Activated CD4-positive, alpha-beta memory T cell treated with anti-CD3 and anti-CD28 coated beads for 36 hours (primary cell): Measurements from ENCODE around the gene SH3BP5L. TPM values are rescaled to one million over a fixed set of nuclear protein-coding genes. Genes with fewer than 3 reads are reported as not detected.

Experiments used
- CTCF ChIA-PET: fragments of 350-600 bp; sonication (Branson Sonifier 250); formaldehyde crosslinking; loops from one replicate; lab custom pipeline; 2021; ENCODE audit warnings: antibody characterized with exemption, inconsistent platforms; lab: Charles Lee
- POLR2A ChIA-PET: fragments of 350-600 bp; sonication (Branson Sonifier 250); formaldehyde crosslinking; loops from one replicate; lab custom pipeline; 2021; ENCODE audit warnings: antibody characterized with exemption; lab: Charles Lee
- DNase-seq: peaks from one replicate; pipeline ENCODE4 v3.0.0-alpha.2; 2020
- H3K27ac Mint-ChIP-seq: one replicate; pipeline ENCODE4 v1.8.0; 2021; ENCODE audit warnings: mixed read lengths
- H3K27me3 Mint-ChIP-seq: one replicate; pipeline ENCODE4 v1.8.0; 2021; ENCODE audit warnings: mixed read lengths
- H3K36me3 Mint-ChIP-seq: one replicate; pipeline ENCODE4 v1.8.0; 2021; ENCODE audit warnings: mixed read lengths
- H3K4me1 Mint-ChIP-seq: one replicate; pipeline ENCODE4 v1.8.0; 2021; ENCODE audit warnings: low read depth, mixed read lengths
- H3K4me3 Mint-ChIP-seq: one replicate; pipeline ENCODE4 v1.8.0; 2021; ENCODE audit warnings: mild to moderate bottlenecking, mixed read lengths
- H3K9me3 Mint-ChIP-seq: one replicate; pipeline ENCODE4 v1.8.0; 2021; ENCODE audit warnings: mixed read lengths
- intact Hi-C: fragments of 100-400 bp; cut with micrococcal nuclease; formaldehyde crosslinking; loops from one replicate; pipeline ENCODE4 v1.15.1; 2023
- total RNA-seq, 2 experiments: library from RNA; stranded (reverse); gene quantifications; one replicate each; pipeline ENCODE4 v1.2.3, GENCODE V29; 2021

The SH3BP5L gene
- 10 to 100 TPM; 19.7 to 19.9 TPM for total RNA-seq

GRCh38 chr1:248825909-248826760, at the start of gene SH3BP5L:
SH3BP5L (minus strand) TSS chr1:248825915; CDS start chr1:248824935, 980 bp downstream.
- ChIA-PET POLR2A (interaction anchor here (0.9 to 5.1 kb wide), 5 partner anchors 12 to 80 kb away, joined by 3 to 67 read pairs (median 13); partner anchors contain the start of genes PGBD2, ZNF672 and ZNF692), CTCF (interaction anchor here (0.7 to 3.7 kb wide), 12 partner anchors 9 to 100 kb away, joined by 3 to 28 read pairs (median 5); partner anchors contain the start of genes PGBD2, ZNF672 and ZNF692)
- Mint-ChIP-seq H3K4me1 (peaks cover 52% of the 10 kb centered on the region), H3K27me3 (no peaks in the 10 kb centered on the region), H3K9me3 (no peaks in the 10 kb centered on the region), H3K4me3 (peak within 1 kb of the TSS; percentile 84), H3K27ac (peak within 1 kb of the TSS; percentile 97), H3K36me3 (peaks cover 5% of the 10 kb centered on the region)
- intact Hi-C loops = loop anchor here (1.0 kb wide), 4 partner anchors 12 to 80 kb away; partner anchors contain the start of genes PGBD2, ZNF672 and ZNF692
- peak; percentile 94 for DNase-seq

- ChIA-PET POLR2A (interaction anchor here (1.5 to 2.4 kb wide), 4 partner anchors 11 to 48 kb away, joined by 10 to 17 read pairs (median 12); partner anchors contain the start of genes SH3BP5L, ZNF672 and ZNF692), CTCF (interaction anchor here (0.8 to 2.4 kb wide), 3 partner anchors 15 to 48 kb away, joined by 3 to 22 read pairs (median 8); partner anchors contain the start of genes PGBD2, SH3BP5L and ZNF692)
- peak; percentile 89 for DNase-seq
- Mint-ChIP-seq H3K27me3 (peaks cover 8% of the 10 kb centered on the region), H3K27ac (peak overlapping the region; percentile 92), H3K4me3 (peak overlapping the region; percentile 91), H3K9me3 (peaks cover 3% of the 10 kb centered on the region), H3K36me3 (peaks cover 10% of the 10 kb centered on the region), H3K4me1 (peaks cover 24% of the 10 kb centered on the region)
- intact Hi-C loops = loop anchor here (1.0 kb wide), 5 partner anchors 11 to 48 kb away; partner anchors contain the start of genes PGBD2, ZNF672 and ZNF692
These were observed 48.3 kb upstream of the SH3BP5L start for GRCh38 chr1:248873993-248874533.

GRCh38 chr1:248873409-248873992, 47.8 kb upstream of the SH3BP5L start:
- Mint-ChIP-seq H3K27me3 (peaks cover 8% of the 10 kb centered on the region), H3K9me3 (peaks cover 3% of the 10 kb centered on the region), H3K27ac (peak overlapping the region; percentile 92), H3K36me3 (peaks cover 10% of the 10 kb centered on the region), H3K4me1 (peaks cover 24% of the 10 kb centered on the region), H3K4me3 (peak overlapping the region; percentile 91)
- POLR2A ChIA-PET = interaction anchor here (1.5 to 2.4 kb wide), 4 partner anchors 10 to 48 kb away, joined by 10 to 17 read pairs (median 12); partner anchors contain the start of genes SH3BP5L, ZNF672 and ZNF692
- intact Hi-C loops = loop anchor here (1.0 kb wide), 4 partner anchors 10 to 35 kb away; partner anchors contain the start of genes PGBD2, ZNF672 and ZNF692
- CTCF ChIA-PET = interaction anchor here (0.8 to 2.4 kb wide), 8 partner anchors 9 to 67 kb away, joined by 3 to 22 read pairs (median 3); partner anchors contain the start of genes SH3BP5L and ZNF692
- peak; percentile 98 for DNase-seq

- H3K36me3 Mint-ChIP-seq = peaks cover 10% of the 10 kb centered on the region
These were observed 47.2 kb upstream of the SH3BP5L start for GRCh38 chr1:248872752-248873408.

GRCh38 chr1:248871837-248872401, 46.2 kb upstream of the SH3BP5L start:
- CTCF ChIA-PET = interaction anchor here (1.2 kb wide), 1 partner anchor 48 kb away, joined by 3 read pairs; no protein-coding TSS in a partner anchor
- DNase-seq = no peak
- Mint-ChIP-seq H3K27me3 (peaks cover 8% of the 10 kb centered on the region), H3K9me3 (peaks cover 3% of the 10 kb centered on the region), H3K36me3 (peaks cover 10% of the 10 kb centered on the region), H3K27ac (no peak overlapping the region), H3K4me1 (peaks cover 24% of the 10 kb centered on the region), H3K4me3 (no peak overlapping the region)
- POLR2A ChIA-PET = no interaction called here
- intact Hi-C loops = no loop called here

More at GRCh38 chr1:248872752-248873408, 47.2 kb upstream of the SH3BP5L start:
- H3K9me3 Mint-ChIP-seq = peaks cover 3% of the 10 kb centered on the region
- POLR2A ChIA-PET = interaction anchor here (1.5 to 2.4 kb wide), 4 partner anchors 10 to 47 kb away, joined by 10 to 17 read pairs (median 12); partner anchors contain the start of genes SH3BP5L, ZNF672 and ZNF692
- H3K27me3 Mint-ChIP-seq = peaks cover 8% of the 10 kb centered on the region
- H3K27ac Mint-ChIP-seq = peak overlapping the region; percentile 92
- intact Hi-C loops = loop anchor here (1.0 kb wide), 4 partner anchors 10 to 35 kb away; partner anchors contain the start of genes PGBD2, ZNF672 and ZNF692
- CTCF ChIA-PET = interaction anchor here (0.8 to 2.4 kb wide), 8 partner anchors 9 to 66 kb away, joined by 3 to 22 read pairs (median 3); partner anchors contain the start of genes SH3BP5L and ZNF692
- peak; percentile 75 for DNase-seq
- peaks cover 24% of the 10 kb centered on the region for H3K4me1 Mint-ChIP-seq
- H3K4me3 Mint-ChIP-seq = peak overlapping the region; percentile 91

- peak overlapping the region; percentile 65 for H3K27ac Mint-ChIP-seq
- no peaks in the 10 kb centered on the region for H3K36me3 Mint-ChIP-seq
- H3K4me3 Mint-ChIP-seq = peak overlapping the region; percentile 85
- H3K4me1 Mint-ChIP-seq = peaks cover 31% of the 10 kb centered on the region
- no peaks in the 10 kb centered on the region for H3K9me3 Mint-ChIP-seq
- peak; percentile 87 for DNase-seq
- POLR2A ChIA-PET = interaction anchor here (0.9 to 2.9 kb wide), 3 partner anchors 10 to 37 kb away, joined by 3 to 17 read pairs (median 7); partner anchors contain the start of genes SH3BP5L and ZNF672
- intact Hi-C loops = loop anchor here (1.0 kb wide), 1 partner anchor 10 kb away; no protein-coding TSS in a partner anchor
- CTCF ChIA-PET = no interaction called here
- no peaks in the 10 kb centered on the region for H3K27me3 Mint-ChIP-seq
These were observed 37.5 kb upstream of the SH3BP5L start for GRCh38 chr1:248862998-248863881.

GRCh38 chr1:248862695-248862997, 36.9 kb upstream of the SH3BP5L start:
- ChIA-PET CTCF (no interaction called here), POLR2A (interaction anchor here (0.9 to 2.9 kb wide), 3 partner anchors 11 to 37 kb away, joined by 3 to 17 read pairs (median 7); partner anchors contain the start of genes SH3BP5L and ZNF672)
- Mint-ChIP-seq H3K4me3 (peak overlapping the region; percentile 85), H3K4me1 (peaks cover 32% of the 10 kb centered on the region), H3K27me3 (no peaks in the 10 kb centered on the region), H3K27ac (peak overlapping the region; percentile 65), H3K36me3 (no peaks in the 10 kb centered on the region), H3K9me3 (no peaks in the 10 kb centered on the region)
- intact Hi-C loops = no loop called here
- DNase-seq = no peak

- no peak for DNase-seq
- intact Hi-C loops = no loop called here
- CTCF ChIA-PET = no interaction called here
- POLR2A ChIA-PET = interaction anchor here (1.9 to 2.9 kb wide), 2 partner anchors 12 to 24 kb away, joined by 7 to 17 read pairs; partner anchors contain the start of gene ZNF672
- no peak overlapping the region for H3K4me3 Mint-ChIP-seq
- H3K27me3 Mint-ChIP-seq = no peaks in the 10 kb centered on the region
- H3K4me1 Mint-ChIP-seq = peaks cover 40% of the 10 kb centered on the region
- no peaks in the 10 kb centered on the region for H3K9me3 Mint-ChIP-seq
- H3K27ac Mint-ChIP-seq = no peak overlapping the region
- H3K36me3 Mint-ChIP-seq = no peaks in the 10 kb centered on the region
These were observed 35.9 kb upstream of the SH3BP5L start for GRCh38 chr1:248861616-248862015.

- intact Hi-C loops = no loop called here
- no peak for DNase-seq
- Mint-ChIP-seq H3K27me3 (no peaks in the 10 kb centered on the region), H3K4me1 (peaks cover 51% of the 10 kb centered on the region), H3K27ac (peak overlapping the region; percentile 92), H3K4me3 (peak overlapping the region; percentile 91), H3K9me3 (no peaks in the 10 kb centered on the region), H3K36me3 (peaks cover 12% of the 10 kb centered on the region)
- ChIA-PET POLR2A (interaction anchor here (2.1 to 2.9 kb wide), 3 partner anchors 13 to 34 kb away, joined by 10 to 47 read pairs (median 25); partner anchors contain the start of genes SH3BP5L and ZNF672), CTCF (interaction anchor here (1.0 to 3.2 kb wide), 3 partner anchors 13 to 34 kb away, joined by 3 to 28 read pairs (median 22); partner anchors contain the start of gene SH3BP5L)
These were observed 34.3 kb upstream of the SH3BP5L start for GRCh38 chr1:248860007-248860406.
